H1 (cell line): ENCODE data around the gene NRAS. TPM values are rescaled to one million over a fixed set of nuclear protein-coding genes. Genes with fewer than 3 reads are reported as not detected.
A peak's percentile ranks its signal among the peaks of the same experiment; 100 is the strongest.

Experiments used
- CTCF ChIA-PET: fragments of 300-600 bp; sonication (Branson Sonifier 250); formaldehyde crosslinking; loops from one replicate; lab custom pipeline; 2021; ENCODE audit not compliant: partially characterized antibody; lab: Charles Lee
- POLR2A ChIA-PET: fragments of 300-600 bp; sonication (Branson Sonifier 250); formaldehyde crosslinking; loops from one replicate; lab custom pipeline; 2021; ENCODE audit warnings: inconsistent platforms; ENCODE audit not compliant: partially characterized antibody; lab: Charles Lee
- DNase-seq, 2 experiments: peaks; one replicate each; pipeline versions ENCODE4 v3.0.0 to v3.0.0-alpha.2; 2010 to 2022; ENCODE audit warnings: low spot score in 2 of 2, low read depth in 1 of 2, mixed read lengths in 1 of 2
- FAIRE-seq: peaks from 2 replicates; lab custom pipeline; 2011; peaks lifted over from hg19 to GRCh38; lab: Jason Lieb, UNC
- H2AFZ ChIP-seq: 2 replicates; pipeline ENCODE4 v1.8.1; 2012; ENCODE audit warnings: low read length, inconsistent platforms
- H2AK5ac ChIP-seq: 2 replicates; pipeline ENCODE4 v1.6.1; 2013; ENCODE audit warnings: low read depth, low read length
- H2BK120ac ChIP-seq: replicated peaks from 2 replicates; pipeline ENCODE3; 2013; ENCODE audit warnings: low read depth, low read length, inconsistent platforms
- H2BK12ac ChIP-seq: 2 replicates; pipeline ENCODE4 v1.6.1; 2013; ENCODE audit warnings: low read depth, low read length
- H2BK15ac ChIP-seq: 2 replicates; pipeline ENCODE4 v1.6.1; 2013; ENCODE audit warnings: low read length
- H2BK20ac ChIP-seq: 2 replicates; pipeline ENCODE4 v1.6.1; 2013; ENCODE audit warnings: low read length
- H2BK5ac ChIP-seq: 2 replicates; pipeline ENCODE4 v1.6.1; 2013; ENCODE audit warnings: low read depth, low read length
- H3K14ac ChIP-seq: 2 replicates; pipeline ENCODE4 v1.6.1; 2013; ENCODE audit warnings: inconsistent platforms; ENCODE audit not compliant: insufficient read length
- H3K18ac ChIP-seq: 2 replicates; pipeline ENCODE4 v1.6.1; 2013; ENCODE audit warnings: low read length; ENCODE audit errors: extremely low read depth
- H3K23ac ChIP-seq: 2 replicates; pipeline ENCODE4 v1.6.1; 2013; ENCODE audit warnings: inconsistent platforms; ENCODE audit not compliant: insufficient read length
- H3K23me2 ChIP-seq: 2 replicates; pipeline ENCODE4 v1.6.1; 2013; ENCODE audit warnings: low read depth, low read length
- H3K27ac ChIP-seq: 2 replicates; pipeline ENCODE4 v1.6.1; 2011; ENCODE audit warnings: low read depth, low read length, inconsistent platforms
- H3K27me3 ChIP-seq, 4 experiments: replicated peaks in 1 of 4; 1 replicate in 1 of 4; 2 replicates in 3 of 4; pipeline versions ENCODE4 v1.6.1 to v1.8.1; 2011 to 2013; ENCODE audit warnings: low read length in 3 of 4, mild to moderate bottlenecking in 3 of 4, inconsistent platforms in 2 of 4, mixed read lengths in 2 of 4, moderate library complexity in 1 of 4; ENCODE audit not compliant: control insufficient read depth in 3 of 4, insufficient read depth in 3 of 4; ENCODE audit errors: extremely low read depth in 1 of 4
- H3K36me3 ChIP-seq, 4 experiments: 2 replicates each; pipeline versions ENCODE4 v1.6.1 to v1.8.1; 2011 to 2013; ENCODE audit warnings: mild to moderate bottlenecking in 4 of 4, low read length in 3 of 4, moderate library complexity in 2 of 4, control low read depth in 1 of 4, inconsistent platforms in 1 of 4; ENCODE audit not compliant: insufficient read depth in 4 of 4, control insufficient read depth in 2 of 4
- H3K4ac ChIP-seq: replicated peaks from 2 replicates; pipeline ENCODE3; 2013; ENCODE audit warnings: low read length, low read depth, mixed read lengths, inconsistent platforms; ENCODE audit not compliant: insufficient read length
- H3K4me1 ChIP-seq, 4 experiments: replicated peaks in 1 of 4; 1 replicate in 1 of 4; 2 replicates in 3 of 4; pipeline versions ENCODE4 v1.6.1 to v1.8.1; 2011 to 2013; ENCODE audit warnings: low read length in 3 of 4, inconsistent platforms in 2 of 4, mixed read lengths in 1 of 4; ENCODE audit not compliant: insufficient read depth in 4 of 4, control insufficient read depth in 3 of 4
- H3K4me2 ChIP-seq, 2 experiments: 2 replicates each; pipeline versions ENCODE4 v1.6.1 to v1.8.1; 2011 to 2013; ENCODE audit warnings: low read depth in 2 of 2, low read length in 2 of 2, control low read depth in 1 of 2, inconsistent platforms in 1 of 2, mild to moderate bottlenecking in 1 of 2; ENCODE audit not compliant: insufficient read depth in 1 of 2
- H3K4me3 ChIP-seq, 4 experiments: fragments of 200-600, 300-600 bp in 1 of 4; sonication (generic), shearing (Covaris generic), sonication (Bioruptor Twin) in 1 of 4; 2 replicates each; pipeline versions ENCODE4 v1.5.1 to v1.8.1; 2011 to 2016; ENCODE audit warnings: low read length in 4 of 4, low read depth in 3 of 4, control low read depth in 2 of 4, inconsistent platforms in 2 of 4, mild to moderate bottlenecking in 2 of 4, mixed read lengths in 1 of 4, moderate library complexity in 1 of 4; ENCODE audit not compliant: insufficient read depth in 2 of 4; ENCODE audit errors: extremely low read depth in 1 of 4
- H3K56ac ChIP-seq: replicated peaks from 2 replicates; pipeline ENCODE3; 2013; ENCODE audit warnings: low read depth, mild to moderate bottlenecking, mixed read lengths, low read length, inconsistent platforms; ENCODE audit not compliant: insufficient read length
- H3K79me1 ChIP-seq: 2 replicates; pipeline ENCODE4 v1.6.1; 2013; ENCODE audit warnings: low read depth, low read length, control low read depth
- H3K79me2 ChIP-seq, 2 experiments: 2 replicates each; pipeline versions ENCODE4 v1.6.1 to v1.8.1; 2012 to 2013; ENCODE audit warnings: low read length in 2 of 2, mild to moderate bottlenecking in 2 of 2, inconsistent platforms in 1 of 2; ENCODE audit not compliant: insufficient read depth in 2 of 2, control insufficient read depth in 1 of 2
- H3K9ac ChIP-seq, 4 experiments: replicated peaks in 1 of 4; 1 replicate in 1 of 4; 2 replicates in 3 of 4; pipeline versions ENCODE4 v1.6.1 to v1.8.1; 2011 to 2013; ENCODE audit warnings: low read depth in 3 of 4, low read length in 3 of 4, control low read depth in 2 of 4, mild to moderate bottlenecking in 2 of 4, moderate library complexity in 2 of 4, inconsistent platforms in 1 of 4; ENCODE audit errors: extremely low read depth in 1 of 4
- H3K9me3 ChIP-seq, 2 experiments: 2 replicates each; pipeline versions ENCODE4 v1.6.1 to v1.8.1; 2012 to 2013; ENCODE audit warnings: mild to moderate bottlenecking in 2 of 2, moderate library complexity in 2 of 2, control low read depth in 1 of 2, inconsistent platforms in 1 of 2, low read depth in 1 of 2, low read length in 1 of 2, mixed read lengths in 1 of 2; ENCODE audit not compliant: insufficient read depth in 2 of 2
- H4K20me1 ChIP-seq, 2 experiments: replicated peaks in 1 of 2; 2 replicates each; pipeline versions ENCODE3 to v1.8.1; 2011 to 2013; ENCODE audit warnings: inconsistent platforms in 2 of 2, low read length in 2 of 2, mild to moderate bottlenecking in 1 of 2; ENCODE audit not compliant: insufficient read depth in 2 of 2, control insufficient read depth in 1 of 2
- H4K5ac ChIP-seq: 2 replicates; pipeline ENCODE4 v1.6.1; 2013; ENCODE audit warnings: low read length, low read depth, mixed read lengths, inconsistent platforms; ENCODE audit not compliant: insufficient read length
- H4K8ac ChIP-seq: 2 replicates; pipeline ENCODE4 v1.8.0; 2013; ENCODE audit warnings: mild to moderate bottlenecking, moderate library complexity, low read length, inconsistent platforms; ENCODE audit not compliant: insufficient read depth; ENCODE audit errors: extremely low read depth
- H4K91ac ChIP-seq: replicated peaks from 2 replicates; pipeline ENCODE3; 2013; ENCODE audit warnings: low read length, mixed read lengths, inconsistent platforms; ENCODE audit not compliant: insufficient read length
- SRF ChIP-seq: IDR thresholded peaks from 2 replicates; pipeline ENCODE4 v1.6.1; 2011; ENCODE audit warnings: mild to moderate bottlenecking, low read depth, low read length, moderate library complexity
- WGBS, 2 experiments: shearing (Covaris generic) in 1 of 2; methylation state at CpG; one replicate each; pipeline versions ENCODE4 v1.1.6 to v1.1.7; 2013 to 2015; ENCODE audit warnings: low lambda C conversion rate in 2 of 2, mixed read lengths in 2 of 2, inconsistent platforms in 1 of 2, low coverage in 1 of 2, missing lambda C conversion rate in 1 of 2; ENCODE audit not compliant: insufficient replicate concordance in 2 of 2, insufficient coverage in 1 of 2, insufficient read length in 1 of 2; ENCODE audit errors: extremely low coverage in 1 of 2, missing lambda C conversion rate in 1 of 2; 5-methylcytosine and 5-hydroxymethylcytosine counted together
- polyA plus RNA-seq, 7 experiments: library from polyadenylated mRNA; depleted of rRNA in 3 of 7; stranded (reverse) in 5 of 7; unstranded in 2 of 7; fragments of >200 nt in 5 of 7; fragments of 200-250 nt in 2 of 7; gene quantifications; 1 replicate in 5 of 7; 2 replicates in 1 of 7; 4 replicates in 1 of 7; pipeline versions ENCODE4 v1.2.1 to v1.2.3, GENCODE V29; 2011 to 2013; ENCODE audit warnings: missing spikeins in 2 of 7, mixed read lengths in 2 of 7
- total RNA-seq: library from RNA; stranded (reverse); fragmentation: NEBNext Ultra II Directional; extraction: Animal tissue kit (Norgen Biotek cat#: 25700); gene quantifications from 2 replicates; pipeline ENCODE4 v1.2.1, GENCODE V29; 2021

The NRAS gene
- total and polyA plus RNA-seq, 2 of the 8 experiments (the other 6 are each of a cell fraction or from before 2014, with no cell fraction given), result 24.5 to 65.1 TPM

- Histone ChIP-seq H3K79me1 (no peaks in the 10 kb centered on the region), H3K4ac (no peak overlapping the region), H3K18ac (no peak overlapping the region), H4K91ac (no peak overlapping the region), H4K5ac (no peak overlapping the region), H3K9ac (no peak overlapping the region), H3K4me1 (peaks cover 0 to 4% (median 1%) of the 10 kb centered on the region in 4 experiments; a peak in 1 of 7 replicates), H3K4me3 (peak overlapping the region in 1 of 4 experiments; percentile 82; a peak in 1 of 8 replicates), H2BK120ac (no peak overlapping the region), H2BK15ac (no peak overlapping the region), H2AFZ (no peak overlapping the region), H3K9me3 (no peaks in the 10 kb centered on the region), H2BK20ac (no peak overlapping the region), H3K56ac (no peak overlapping the region), H2AK5ac (no peak overlapping the region), H4K20me1 (no peaks in the 10 kb centered on the region), H2BK5ac (no peak overlapping the region), H3K23ac (no peak overlapping the region), H3K4me2 (no peak overlapping the region; a peak in 1 of 4 replicates), H3K27me3 (peaks cover 0 to 4% (median 2%) of the 10 kb centered on the region in 4 experiments; a peak in 2 of 7 replicates), H3K27ac (no peak overlapping the region), H3K79me2 (no peaks in the 10 kb centered on the region), H4K8ac (no peak overlapping the region), H2BK12ac (no peak overlapping the region), H3K23me2 (peaks cover 10% of the 10 kb centered on the region), H3K36me3 (no peaks in the 10 kb centered on the region), H3K14ac (no peak overlapping the region)
- ChIA-PET POLR2A (no interaction called here), CTCF (interaction anchor here (0.8 kb wide), 1 partner anchor 84 kb away, joined by 3 read pairs; no protein-coding TSS in a partner anchor)
- DNase-seq (no peak), FAIRE-seq (no peak)
- 73 to 100% methylated on average over 1 to 4 of the region's 4 CpGs for WGBS, 2 experiments
- TF ChIP-seq SRF, result no peak
These were observed 48.2 kb downstream of the NRAS start for GRCh38 chr1:114668373-114668772.
